Transverse colon (tissue), 4 donors: ENCODE measurements around the gene C3AR1.
"Not testable (repeated sequence)": the region's sequence is repeated elsewhere in the genome, so short reads cannot be mapped to it uniquely, and the experiment has no call there.

ENCODE experiments used
- POLR2A ChIP-seq: fragments of 450-650 bp; IDR thresholded peaks from one replicate; pipeline ENCODE4 v1.6.1; 2016; ENCODE audit warnings: antibody characterized with exemption, mild to moderate bottlenecking, moderate library complexity
- POLR2AphosphoS5 ChIP-seq, 3 donors: sonication (generic); formaldehyde crosslinking; IDR thresholded peaks; one replicate each; pipeline ENCODE4 v1.6.1; 2016; ENCODE audit warnings: antibody characterized with exemption in 3 of 3
- TF ChIP-seq, protein P1 (sequence below), 5 experiments: fragments of 200-600 bp in 3 of 5; fragments of 450-650 bp in 2 of 5; sonication (generic) in 3 of 5; IDR thresholded peaks; 1 replicate in 2 of 5; 2 replicates in 3 of 5; pipeline ENCODE4 v1.5.1; 2016 to 2017; ENCODE audit warnings: antibody characterized with exemption in 5 of 5, inconsistent platforms in 3 of 5, mild to moderate bottlenecking in 2 of 5, moderate library complexity in 1 of 5

DNA sequence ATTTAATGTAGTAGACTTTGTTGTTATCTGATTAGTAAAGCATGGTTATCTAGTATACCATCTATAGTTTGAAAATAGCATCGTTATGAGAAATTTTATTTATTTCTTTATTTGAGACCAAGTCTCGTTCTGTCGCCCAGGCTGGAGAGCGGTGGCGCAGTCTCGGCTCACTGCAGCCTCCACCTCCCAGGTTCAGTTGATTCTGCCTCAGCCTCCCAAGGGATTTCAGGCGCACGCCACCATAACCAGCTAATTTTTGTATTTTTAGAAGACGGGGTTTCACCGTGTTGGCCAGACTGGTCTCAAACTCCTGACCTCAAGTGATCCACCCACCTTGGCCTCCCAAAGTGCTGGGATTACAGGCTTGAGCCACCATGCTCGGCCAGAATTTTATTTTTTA, 23.1 kb upstream of the C3AR1 start:
- not testable (repeated sequence) for TF ChIP-seq POLR2AphosphoS5 (IDR thresholded peaks at IDR 0.05); POLR2A
- TF ChIP-seq, protein P1, sequence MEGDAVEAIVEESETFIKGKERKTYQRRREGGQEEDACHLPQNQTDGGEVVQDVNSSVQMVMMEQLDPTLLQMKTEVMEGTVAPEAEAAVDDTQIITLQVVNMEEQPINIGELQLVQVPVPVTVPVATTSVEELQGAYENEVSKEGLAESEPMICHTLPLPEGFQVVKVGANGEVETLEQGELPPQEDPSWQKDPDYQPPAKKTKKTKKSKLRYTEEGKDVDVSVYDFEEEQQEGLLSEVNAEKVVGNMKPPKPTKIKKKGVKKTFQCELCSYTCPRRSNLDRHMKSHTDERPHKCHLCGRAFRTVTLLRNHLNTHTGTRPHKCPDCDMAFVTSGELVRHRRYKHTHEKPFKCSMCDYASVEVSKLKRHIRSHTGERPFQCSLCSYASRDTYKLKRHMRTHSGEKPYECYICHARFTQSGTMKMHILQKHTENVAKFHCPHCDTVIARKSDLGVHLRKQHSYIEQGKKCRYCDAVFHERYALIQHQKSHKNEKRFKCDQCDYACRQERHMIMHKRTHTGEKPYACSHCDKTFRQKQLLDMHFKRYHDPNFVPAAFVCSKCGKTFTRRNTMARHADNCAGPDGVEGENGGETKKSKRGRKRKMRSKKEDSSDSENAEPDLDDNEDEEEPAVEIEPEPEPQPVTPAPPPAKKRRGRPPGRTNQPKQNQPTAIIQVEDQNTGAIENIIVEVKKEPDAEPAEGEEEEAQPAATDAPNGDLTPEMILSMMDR (IDR thresholded peaks at IDR 0.05): not testable (repeated sequence)
